Activated CD4-positive, alpha-beta T cell treated with anti-CD3 and anti-CD28 coated beads for 1 hour (primary cell): ENCODE measurements around the gene YDJC.
"Not testable (repeated sequence)": the region's sequence is repeated elsewhere in the genome, so short reads cannot be mapped to it uniquely, and the experiment has no call there.

ENCODE experiments used
- DNase-seq: peaks from one replicate; pipeline ENCODE4 v3.0.0-alpha.2; 2020

The YDJC gene

DNA sequence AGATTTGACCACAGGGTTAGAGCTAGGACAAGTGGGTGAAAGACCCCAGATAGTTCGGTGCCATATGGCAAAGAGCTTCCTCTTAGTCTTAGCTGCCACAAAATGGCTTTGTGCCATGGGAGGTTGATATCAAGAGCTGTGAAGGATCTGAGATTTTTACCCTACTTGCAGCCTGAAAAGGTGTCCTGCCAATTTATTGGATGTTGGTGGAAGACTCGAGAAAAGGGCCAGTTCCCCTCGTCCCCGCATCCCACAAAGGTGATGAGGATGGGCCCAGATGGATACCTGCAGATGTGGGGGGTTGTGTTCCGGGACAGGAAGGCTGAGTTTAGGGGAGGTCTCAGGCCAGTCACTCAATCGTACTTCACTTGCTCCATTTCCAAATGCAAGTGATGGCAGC, 27.2 kb downstream of the YDJC start:
- DNase-seq: no peak

DNA sequence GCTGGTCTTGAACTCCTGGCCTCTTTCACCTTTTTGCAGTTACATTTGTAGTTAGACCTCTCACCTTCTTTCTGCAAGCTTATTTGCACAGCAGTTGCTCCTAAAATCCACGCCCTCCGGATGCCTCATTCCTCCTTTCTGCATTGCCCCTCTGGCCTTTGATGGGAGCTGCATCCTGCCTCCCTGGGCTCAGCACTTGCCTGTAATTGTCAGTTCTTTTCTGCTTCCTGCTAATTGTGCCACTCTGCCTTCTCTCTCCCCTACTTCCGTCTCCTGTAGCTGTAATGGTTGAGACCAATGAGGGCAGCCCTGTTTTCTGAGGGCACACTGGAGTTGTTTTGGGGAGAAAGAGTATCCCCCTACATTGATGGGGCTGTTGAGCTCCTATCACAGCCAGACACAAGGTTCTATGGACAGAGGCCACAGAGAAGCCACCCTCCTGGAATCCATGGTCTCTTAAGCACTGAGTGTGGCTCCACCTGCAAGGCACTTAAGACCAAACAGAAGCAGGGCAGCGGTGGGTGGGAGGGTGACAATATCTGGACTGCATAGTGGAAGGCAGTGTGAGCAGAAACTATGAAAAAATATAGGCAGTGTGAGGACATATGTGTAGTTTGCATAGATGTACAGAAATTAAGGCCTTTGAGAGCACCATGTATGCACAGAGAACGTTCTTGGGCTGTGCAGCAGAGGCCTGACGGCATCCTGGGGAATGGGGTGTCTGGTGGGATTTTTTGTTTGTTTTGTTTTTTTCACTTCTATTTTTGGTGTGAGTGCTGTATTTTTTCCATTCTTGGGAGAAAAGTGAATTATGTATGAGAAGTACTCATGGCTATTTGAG, 30.5 kb downstream of the YDJC start:
- DNase-seq: no peak

DNA sequence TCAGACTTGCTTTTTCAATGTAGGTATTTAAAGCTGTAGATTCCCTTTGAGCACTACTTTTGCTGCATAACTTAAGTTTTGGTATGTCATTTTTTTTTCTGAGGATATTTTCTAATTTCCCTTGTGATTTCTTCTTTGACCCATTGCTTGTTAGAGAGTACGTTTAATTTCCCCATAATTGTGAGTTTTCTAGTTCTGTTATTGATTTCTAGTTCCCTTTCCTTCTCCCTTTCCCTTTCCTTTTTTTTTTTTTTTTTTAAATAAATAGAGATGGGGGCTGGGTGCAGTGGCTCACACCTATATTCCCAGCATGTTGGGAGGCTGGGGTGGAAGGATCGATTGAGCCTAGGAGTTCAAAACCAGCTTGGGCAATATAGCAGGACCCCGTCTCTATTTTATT, 31.5 kb downstream of the YDJC start:
- no peak for DNase-seq

DNA sequence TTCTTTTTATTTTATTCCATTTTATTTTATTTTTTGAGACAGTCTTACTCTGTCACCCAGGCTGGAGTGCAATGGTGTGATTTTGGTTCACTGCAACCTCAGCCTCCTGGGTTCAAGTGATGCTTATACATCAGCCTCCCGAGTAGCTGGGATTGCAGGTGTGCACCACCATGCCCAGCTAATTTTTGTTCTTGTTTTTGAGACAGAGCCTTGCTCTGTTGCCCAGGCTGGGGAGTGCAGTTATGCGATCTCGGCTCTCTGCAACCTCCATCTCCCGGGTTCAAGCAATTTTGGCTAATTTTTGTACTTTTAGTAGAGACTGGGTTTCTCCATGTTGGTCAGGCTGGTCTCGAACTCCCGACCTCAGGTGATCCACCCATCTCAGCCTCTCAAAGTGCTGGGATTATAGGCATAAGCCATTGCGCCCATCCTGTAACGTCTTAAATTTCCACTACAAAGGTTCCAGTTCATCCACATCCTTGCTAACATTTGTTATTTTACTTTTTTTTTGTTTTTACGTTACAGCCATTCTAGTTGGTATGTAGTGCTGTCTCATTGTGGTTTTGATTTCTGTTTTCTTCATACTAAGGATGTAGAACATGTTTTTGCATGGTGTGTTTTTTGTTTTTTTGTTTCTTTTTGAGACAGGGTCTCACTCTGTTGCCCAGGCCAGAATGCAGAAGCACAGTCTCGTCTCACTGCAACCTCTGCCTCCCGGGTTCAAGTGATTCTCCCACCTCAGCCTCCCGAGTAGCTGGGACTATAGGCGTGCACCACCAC, 33.3 kb downstream of the YDJC start:
- DNase-seq: not testable (repeated sequence)

DNA sequence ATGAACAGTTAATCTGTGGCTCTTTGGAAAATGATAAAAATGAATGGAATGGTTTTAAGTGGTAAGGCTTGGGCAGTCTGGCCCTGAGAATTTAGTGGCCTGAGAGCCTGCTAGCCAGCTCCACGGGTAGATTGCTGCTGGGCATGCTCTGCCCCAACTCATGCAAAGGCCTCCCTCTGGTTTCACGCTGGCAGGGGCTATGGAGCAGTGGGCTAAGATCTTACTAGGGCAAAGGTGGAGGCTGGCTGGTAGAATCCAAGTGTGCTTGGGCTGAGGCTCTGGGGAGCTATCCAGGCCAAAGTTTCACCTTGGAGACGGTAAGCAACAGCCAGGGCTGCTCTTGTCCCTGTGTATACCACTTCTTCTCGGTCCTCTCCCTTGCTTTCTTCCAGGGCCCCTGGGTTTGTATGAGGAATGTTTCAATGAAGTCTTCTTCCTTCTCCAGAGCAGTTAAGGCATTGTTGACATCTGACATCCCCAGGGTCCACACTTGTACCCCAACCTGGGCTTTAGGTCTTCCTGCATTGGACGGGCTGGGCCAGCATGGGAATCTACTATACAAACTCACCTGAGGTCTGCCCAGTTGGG, 34.9 kb downstream of the YDJC start:
- DNase-seq: no peak

DNA sequence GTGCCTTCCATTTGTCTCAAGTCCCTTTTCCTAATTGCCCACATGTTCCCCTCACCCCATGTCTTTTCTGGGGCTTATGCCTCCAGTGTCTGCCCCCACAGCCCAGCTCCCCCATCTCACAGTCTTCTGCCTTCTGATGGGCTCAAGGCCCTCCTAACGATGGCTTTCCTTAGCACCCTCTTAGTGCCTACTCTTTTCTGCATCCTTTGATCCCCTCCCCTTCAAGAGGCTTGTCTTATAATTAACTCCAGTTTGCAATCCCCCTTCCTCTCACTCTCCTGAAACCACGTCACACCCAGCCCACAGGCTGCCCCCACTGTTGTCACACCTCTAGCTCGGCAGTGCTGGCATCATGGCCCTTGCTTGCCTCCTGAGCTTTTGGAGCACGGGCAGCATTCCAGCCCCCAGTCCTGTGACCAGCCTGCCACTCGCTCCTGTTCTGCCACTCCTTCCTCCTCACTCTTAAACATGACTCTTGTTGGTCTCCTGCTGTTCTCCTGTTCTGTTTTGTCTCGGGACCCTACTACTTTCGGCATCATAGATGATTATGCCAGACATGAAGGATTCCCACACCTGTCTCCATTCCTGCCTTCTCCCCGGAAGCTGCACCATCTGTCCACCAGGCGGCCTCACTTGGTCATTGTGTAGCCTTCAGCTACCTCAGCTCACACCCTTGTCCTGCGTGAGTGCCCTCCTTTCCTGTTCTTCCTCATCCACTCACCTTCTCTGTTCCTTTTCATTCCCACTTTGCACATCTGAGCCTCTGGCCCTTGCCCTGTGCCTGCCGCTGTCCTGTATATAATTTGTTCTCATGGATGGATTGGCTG, 36.2 kb downstream of the YDJC start:
- no peak for DNase-seq

DNA sequence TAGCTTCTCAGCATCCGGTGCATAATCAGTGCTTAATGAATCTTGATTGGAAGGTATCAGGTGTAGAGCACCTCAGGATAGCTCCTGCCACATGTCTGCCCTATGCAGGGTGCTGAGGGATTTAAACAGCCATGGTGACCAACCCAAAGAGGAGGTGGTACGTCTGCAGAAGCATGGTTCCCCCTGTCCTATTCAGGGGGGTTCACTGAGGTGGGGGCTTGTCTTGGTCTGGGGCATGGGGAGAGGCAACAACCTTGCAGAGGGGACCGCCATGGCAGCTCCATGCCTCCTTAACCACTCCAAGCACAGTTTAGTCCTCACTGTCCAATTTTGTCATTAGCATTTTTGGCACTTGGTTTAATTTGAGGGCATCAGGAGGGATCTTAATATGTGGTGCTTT, 37.4 kb downstream of the YDJC start:
- no peak for DNase-seq

DNA sequence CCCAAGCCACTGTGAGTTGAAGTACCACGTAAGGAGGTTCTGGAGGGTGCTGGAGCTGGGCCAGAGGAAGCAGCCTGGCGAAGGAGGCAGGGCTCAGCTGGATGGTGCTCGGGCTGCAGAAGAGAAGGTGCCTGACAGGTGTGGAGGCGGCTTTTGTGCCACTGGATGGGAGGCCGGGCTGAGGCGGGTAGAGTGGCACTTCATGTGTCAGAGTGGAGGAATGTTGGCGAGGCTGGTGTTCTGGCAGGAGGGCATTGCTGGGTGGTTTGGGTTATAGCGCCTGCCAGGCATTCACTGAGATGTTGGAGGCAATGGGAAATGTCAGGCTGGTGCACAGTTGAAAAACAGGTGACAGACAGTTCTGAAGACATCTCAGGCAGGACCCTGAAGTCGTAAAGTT, 38.1 kb downstream of the YDJC start:
- DNase-seq: no peak

DNA sequence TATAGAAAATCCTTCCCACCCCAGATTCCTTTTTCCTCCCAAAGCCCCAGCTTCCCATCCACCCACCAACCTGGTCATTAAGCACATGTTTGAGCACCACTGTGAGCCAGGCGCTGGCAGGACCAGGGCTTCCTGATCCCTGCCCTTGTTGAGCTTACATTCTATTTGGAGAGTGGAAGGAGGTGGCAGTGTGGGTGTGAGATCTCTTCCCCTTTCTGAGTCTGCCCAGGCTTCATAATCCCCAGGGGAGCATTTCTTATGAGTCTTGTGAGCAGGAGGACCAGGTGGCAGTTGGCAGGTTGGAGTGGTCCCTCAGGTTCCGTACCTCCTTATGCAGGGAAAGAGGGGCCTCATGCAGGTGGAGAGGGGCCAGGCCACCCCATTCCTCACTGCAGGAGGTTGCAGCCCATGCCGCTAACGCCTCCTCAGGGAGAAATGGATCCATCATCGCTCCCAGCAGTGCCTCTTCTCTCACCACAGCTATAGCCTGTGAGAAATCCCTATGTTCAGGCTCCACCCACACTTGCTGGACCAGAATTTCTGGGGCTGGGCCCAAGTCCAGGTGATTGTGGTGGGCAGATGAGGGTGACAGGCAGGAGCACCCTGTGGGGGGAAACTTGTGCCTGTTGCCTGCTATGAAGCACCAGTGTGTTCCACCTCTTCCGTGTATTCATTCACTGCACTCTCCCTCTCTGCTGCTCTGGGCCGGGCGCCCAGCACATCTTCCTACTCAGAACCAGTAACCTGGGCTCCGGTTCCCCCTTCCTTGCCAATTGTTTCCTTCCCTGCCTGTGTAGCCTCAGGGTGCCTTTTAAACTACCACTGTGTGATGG, 38.8 kb downstream of the YDJC start:
- no peak for DNase-seq

DNA sequence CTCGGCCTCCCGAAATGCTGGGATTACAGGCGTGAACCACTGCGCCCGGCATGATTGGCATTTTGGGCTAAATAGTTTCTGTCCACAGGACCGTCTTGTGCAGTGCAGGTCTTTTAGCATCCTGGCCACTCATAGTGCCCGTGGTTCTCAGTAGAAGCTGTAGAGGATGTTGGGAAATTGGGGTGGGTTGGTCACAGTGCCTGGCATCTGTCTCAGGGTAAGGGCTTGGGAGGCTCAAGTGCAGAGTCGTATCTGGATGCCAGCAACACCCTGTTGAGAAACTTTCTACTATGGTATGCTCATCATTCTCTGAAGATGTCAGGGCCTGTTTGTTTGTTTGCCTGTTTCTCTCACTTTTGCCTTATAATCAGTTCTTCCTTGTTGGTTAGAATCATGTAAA, 40.4 kb downstream of the YDJC start:
- DNase-seq: no peak

DNA sequence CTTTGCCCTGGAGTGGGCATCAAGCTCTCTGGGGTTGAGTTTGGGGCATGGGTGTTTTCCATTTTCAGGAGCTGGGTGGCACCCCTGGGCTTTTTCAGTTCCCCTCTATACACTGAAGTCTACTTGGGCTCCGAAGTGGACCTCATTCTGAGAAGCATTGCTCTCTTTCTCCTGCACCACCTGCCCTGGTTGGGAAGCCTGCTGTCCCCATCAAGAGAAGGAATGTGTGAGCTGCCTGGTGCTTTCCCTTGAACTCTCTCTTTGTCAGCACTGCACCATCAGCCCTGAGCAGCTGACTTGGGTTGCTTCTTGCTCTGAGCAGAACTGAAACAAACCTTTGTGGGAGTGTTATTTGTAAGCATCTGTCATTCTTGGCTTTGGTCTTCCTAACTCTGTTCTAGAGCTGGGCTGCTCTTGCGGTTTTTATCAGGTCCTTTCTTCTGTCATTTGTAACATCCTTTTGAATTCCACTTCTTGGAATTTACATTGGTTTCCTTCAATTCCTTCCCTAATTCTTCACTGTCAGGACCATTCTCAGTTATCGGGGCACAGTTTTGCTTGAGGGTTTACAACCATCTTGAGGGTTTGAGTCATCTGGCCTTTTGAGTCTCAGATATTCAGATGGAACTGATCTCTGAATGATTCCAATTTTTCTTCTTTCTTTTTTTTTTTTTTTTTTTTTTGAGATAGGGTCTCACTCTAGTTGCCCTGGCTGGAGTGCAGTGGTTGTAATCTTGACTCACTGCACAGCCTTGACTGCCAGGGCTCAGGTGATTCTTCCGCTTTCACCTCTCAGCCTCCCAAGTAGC, 41.8 kb downstream of the YDJC start:
- no peak for DNase-seq

DNA sequence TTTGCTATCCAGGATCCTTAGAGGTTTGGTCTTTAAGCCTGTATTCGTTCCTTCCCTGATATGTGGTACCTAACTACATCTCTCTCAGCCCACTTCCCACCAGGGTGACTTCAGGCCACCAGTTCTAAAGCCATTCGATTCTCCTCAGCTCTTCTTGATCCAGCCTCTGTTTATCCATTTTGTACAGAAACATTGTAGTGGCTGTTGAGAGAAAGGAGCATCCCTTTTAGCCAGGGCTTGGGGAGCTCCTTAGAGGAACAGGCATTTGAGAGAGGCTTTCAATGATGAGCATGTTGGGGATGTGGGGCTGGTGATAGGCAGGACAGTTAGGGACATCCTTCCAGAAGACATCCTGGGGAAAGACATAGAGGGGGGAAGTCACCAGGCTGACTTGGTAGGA, 44.4 kb downstream of the YDJC start:
- no peak for DNase-seq

DNA sequence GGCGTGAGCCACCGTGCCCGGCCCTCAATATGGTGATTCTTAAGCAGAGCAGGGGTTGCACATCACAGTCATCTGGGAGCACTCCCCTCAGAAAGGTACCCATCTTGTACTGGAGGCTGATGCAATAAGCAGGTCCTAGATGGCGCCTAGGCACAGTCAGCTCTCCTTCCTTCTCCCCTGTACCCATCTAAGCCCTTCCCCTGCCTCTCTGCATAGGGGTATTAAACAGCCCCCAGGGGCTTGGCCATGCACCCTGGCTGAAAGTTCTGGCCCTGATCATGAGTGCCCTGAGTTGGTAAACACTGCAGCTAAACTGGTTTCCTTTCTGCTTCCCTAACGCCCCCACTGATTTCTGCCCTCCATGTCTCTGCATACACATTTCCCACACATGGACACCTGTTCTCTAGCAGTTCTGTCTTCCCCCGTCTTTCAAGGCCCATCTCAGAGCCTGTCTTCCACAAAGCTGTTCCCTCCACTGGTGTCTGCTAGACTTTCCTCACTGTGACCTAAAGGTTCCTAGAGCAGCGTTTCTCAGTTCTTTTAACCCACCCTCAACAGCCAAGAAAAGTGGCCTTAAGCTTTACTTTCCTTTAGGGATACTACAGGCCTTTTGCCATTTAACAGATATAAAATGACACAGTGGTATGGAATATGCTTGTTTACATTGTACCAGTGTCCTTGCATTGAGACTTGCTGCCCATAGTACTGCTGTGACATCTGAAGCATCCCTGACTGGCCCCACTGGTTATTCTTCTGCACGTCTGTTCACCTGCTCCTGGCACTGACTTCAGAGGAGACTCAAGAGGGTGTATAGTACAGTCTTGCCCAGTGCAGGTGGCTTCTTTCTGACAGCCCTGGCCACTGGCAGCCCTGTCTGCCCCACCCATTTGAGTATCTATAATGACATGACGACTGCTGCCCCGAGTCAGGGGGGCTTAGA, 46.8 kb downstream of the YDJC start:
- no peak for DNase-seq

DNA sequence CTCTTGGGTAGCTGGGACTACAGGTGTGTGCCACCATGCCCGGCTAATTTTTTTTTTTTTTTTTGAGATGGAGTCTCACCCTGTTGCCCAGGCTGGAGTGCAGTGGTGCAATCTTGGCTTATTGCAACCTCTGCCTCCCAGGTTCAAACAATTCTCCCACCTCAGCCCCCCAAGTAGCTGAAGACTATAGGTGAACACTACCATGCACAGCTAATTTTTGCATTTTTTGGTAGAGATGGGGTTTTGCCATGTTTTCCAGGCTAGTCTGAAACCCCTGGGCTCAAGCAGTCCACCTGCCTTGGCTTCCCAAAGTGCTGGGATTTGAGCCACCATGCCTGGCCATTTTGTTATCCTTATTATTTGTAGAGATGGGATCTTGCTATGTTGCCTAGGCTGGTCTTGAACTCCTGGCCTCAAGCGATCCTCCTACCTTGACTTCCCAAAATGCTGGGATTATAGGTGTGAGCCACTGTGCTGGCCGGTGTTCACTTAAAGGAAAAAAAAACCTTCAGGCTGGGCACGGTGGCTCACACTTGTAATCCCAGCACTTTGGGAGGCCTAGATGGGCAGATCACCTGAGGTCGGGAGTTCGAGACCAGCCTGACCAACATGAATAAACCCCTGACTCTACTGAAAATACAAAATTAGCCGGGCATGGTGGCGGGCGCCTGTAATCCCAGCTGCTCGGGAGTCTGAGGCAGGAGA, 48.7 kb downstream of the YDJC start:
- not testable (repeated sequence) for DNase-seq

DNA sequence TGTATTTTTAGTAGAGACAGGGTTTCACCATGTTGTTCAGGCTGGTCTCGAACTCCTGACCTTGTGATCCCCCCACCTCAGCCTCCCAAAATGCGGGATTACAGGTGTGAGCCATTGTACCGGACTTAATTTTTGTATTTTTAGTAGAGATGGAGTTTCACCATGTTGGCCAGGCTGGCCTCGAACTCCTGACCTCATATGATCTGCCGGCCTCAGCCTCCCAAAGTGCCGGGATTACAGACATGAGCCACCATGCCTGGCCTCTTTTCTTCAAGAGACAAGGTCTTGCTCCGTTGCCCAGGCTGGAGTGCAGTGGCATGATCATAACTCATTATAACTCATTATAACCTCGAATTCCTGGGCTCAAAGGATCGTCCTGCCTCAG, 49.2 kb downstream of the YDJC start:
- not testable (repeated sequence) for DNase-seq

DNA sequence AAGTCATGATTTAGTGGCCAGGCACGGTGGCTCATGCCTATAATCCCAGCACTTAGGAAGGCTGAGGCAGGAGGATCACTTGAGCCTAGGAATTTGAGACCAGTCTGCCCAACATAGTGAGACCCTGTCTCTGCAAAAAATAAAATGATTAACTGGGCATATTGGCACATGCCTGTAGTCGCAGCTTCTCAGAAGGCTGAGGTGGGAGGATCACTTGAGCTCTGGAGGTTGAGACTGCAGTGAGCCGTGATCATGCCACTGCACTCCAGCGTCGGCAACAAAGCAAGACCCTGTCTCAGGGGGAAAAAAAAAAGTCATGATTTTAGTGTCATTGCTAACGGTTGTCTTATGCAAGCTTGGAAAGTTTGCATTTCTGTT, 50.4 kb downstream of the YDJC start:
- DNase-seq: no peak
